Epithelial cell of proximal tubule (primary cell): ENCODE measurements around the gene PTCD1. TPM values are rescaled to one million over a fixed set of nuclear protein-coding genes. Genes with fewer than 3 reads are reported as not detected.

Experiments
- DNase-seq: peaks from one replicate; pipeline ENCODE4 v3.0.0-alpha.2; 2011; ENCODE audit warnings: low read depth
- H3K4me3 ChIP-seq: 2 replicates; pipeline ENCODE4 v1.5.1; 2011; ENCODE audit warnings: low read depth, mild to moderate bottlenecking, low read length
- CTCF ChIP-seq: conservative IDR thresholded peaks from 2 replicates; pipeline ENCODE4 v1.5.1; 2012; ENCODE audit warnings: low read depth, mild to moderate bottlenecking, low read length
- total RNA-seq: library from RNA; depleted of rRNA; stranded (reverse); fragments of >200 nt; gene quantifications from 2 replicates; pipeline ENCODE4 v1.2.3, GENCODE V29; 2015

The PTCD1 gene
- total RNA-seq, 1 donor from 2014 or later: 4.0 TPM

DNA sequence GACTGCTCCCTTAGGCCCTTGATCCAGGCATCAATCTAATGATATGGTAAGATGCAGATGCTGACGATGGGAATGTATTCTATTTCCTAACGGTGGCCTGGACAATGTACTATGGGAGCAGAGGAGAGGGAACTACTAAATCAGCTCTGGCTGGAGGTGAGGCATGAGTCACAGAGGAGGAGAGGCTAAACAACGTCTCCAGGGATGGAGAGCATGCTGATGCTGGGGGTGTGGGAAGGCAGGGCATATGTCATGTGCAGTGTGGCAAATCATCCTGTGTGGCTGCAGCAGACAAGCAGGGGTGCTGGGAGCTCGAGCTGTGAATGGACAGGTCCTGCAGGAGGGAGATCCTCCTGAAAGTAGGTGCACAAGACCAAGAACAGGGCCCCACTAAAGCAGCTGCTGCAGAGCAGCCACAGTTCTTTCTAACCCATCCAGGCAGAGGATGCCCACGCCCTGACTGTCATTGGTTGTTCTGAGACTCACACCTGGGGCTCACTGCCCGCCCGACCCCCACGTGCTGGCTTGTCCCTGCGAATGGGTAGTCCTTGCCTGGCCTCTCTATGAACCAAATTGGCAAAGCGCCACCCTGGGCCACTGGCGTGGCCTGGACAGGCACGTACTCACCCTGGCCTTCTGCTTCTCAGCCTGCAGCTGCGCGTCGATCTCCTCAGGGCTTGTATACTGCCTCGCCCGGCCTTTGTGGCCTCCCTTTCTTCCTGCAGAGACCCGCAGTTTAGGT lies 34.2 kb downstream of the PTCD1 start:
- no peak for TF ChIP-seq CTCF
- no peak overlapping the region for H3K4me3 ChIP-seq
- no peak for DNase-seq

GRCh38 chr7:99403764-99404163 lies 34.8 kb downstream of the PTCD1 start:
- DNase-seq: no peak
- no peak for TF ChIP-seq CTCF
- H3K4me3 ChIP-seq: no peak overlapping the region

DNA sequence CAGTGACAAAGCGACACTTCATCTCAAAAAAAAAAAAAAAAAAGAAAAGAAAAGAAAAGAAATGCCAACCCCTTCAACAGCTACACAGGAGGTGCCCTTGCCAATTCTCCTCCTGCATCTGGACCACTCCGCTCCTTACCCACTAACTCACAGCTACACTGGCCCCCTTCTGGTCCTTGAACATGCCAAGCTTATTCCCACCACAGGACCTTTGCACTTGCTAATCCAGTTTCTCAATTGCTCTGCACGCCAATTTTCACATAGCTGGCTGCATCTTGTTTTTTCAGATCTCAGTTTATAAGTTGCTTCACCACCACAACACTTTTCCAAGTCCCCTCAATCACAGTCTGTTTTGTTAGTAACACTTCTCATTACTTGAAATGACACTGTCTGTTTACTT lies 35.7 kb downstream of the PTCD1 start:
- no peak for DNase-seq
- H3K4me3 ChIP-seq: no peak overlapping the region
- TF ChIP-seq CTCF: no peak

- no peak for TF ChIP-seq CTCF
- H3K4me3 ChIP-seq: no peak overlapping the region
- no peak for DNase-seq
Observed at GRCh38 chr7:99399597-99399996, 39.0 kb downstream of the PTCD1 start.

DNA sequence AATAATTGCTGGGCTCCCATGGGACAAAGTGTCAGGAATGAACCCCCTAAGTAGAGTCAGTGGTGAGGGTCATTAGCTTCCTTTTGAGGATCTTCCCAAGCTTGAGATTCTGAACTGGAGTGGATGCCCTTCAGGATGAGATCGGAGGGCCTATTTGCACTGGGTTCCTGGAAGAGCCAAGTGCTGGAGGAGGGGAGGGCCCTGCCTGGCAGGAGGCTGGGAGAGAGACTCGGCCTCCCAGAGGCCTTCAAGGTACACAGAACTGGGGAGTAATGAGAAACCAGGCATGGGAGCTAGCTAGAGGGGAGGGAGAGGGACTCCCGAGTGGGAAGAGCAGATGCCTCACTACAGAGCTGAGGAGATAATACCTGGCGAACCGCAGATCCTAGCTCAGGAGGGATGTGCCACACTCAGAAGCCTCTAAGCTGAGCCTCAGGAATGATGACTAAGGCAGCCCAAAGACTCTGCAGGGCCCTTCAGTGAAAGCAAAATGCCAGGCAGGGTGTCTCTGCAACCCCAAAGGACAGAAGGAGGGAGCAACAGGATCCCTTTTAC lies 39.6 kb downstream of the PTCD1 start:
- DNase-seq: no peak
- TF ChIP-seq CTCF: no peak

GRCh38 chr7:99397297-99397983 lies 41.2 kb downstream of the PTCD1 start:
- H3K4me3 ChIP-seq: no peak overlapping the region
- no peak for DNase-seq
- no peak for TF ChIP-seq CTCF

More for the DNA sequence above, 39.6 kb downstream of the PTCD1 start:
- H3K4me3 ChIP-seq: no peak overlapping the region
